Measurements from ENCODE around the gene FUT3.
"Not testable (repeated sequence)": the region's sequence is repeated elsewhere in the genome, so short reads cannot be mapped to it uniquely, and the experiment has no call there.

GRCh38 chr19:5855151-5855550, 3.9 kb upstream of the FUT3 start:
- TF ChIP-seq TP53 (CRISPR knock-in tag; IDR thresholded peaks at IDR 0.05); MXD4 (CRISPR knock-in tag; IDR thresholded peaks at IDR 0.05; ENCODE audit: borderline replicate concordance); CTCF (IDR thresholded peaks at IDR 0.05); ATF1 (CRISPR knock-in tag; IDR thresholded peaks at IDR 0.05); E2F1 (CRISPR knock-in tag; IDR thresholded peaks at IDR 0.05): not testable (repeated sequence)

Data from WTC11 (cell line).